ENCODE data around the gene PDE6A.

PDE6A gene

DNA sequence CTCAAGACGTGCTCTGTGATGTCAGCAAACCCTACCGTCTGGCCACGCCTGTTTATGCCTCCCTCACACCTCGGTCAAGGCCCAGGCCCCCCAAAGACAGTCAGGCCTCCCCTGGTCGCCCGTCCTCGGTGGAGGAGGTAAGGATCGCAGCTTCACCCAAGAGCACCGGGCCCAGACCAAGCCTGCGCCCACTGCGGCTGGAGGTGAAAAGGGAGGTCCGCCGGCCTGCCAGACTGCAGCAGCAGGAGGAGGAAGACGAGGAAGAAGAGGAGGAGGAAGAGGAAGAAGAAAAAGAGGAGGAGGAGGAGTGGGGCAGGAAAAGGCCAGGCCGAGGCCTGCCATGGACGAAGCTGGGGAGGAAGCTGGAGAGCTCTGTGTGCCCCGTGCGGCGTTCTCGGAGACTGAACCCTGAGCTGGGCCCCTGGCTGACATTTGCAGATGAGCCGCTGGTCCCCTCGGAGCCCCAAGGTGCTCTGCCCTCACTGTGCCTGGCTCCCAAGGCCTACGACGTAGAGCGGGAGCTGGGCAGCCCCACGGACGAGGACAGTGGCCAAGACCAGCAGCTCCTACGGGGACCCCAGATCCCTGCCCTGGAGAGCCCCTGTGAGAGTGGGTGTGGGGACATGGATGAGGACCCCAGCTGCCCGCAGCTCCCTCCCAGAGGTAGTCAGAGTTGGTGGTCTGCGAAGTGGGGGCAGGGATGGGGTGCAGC, 111.3 kb downstream of the PDE6A start:
- DNase-seq: no peak

DNA sequence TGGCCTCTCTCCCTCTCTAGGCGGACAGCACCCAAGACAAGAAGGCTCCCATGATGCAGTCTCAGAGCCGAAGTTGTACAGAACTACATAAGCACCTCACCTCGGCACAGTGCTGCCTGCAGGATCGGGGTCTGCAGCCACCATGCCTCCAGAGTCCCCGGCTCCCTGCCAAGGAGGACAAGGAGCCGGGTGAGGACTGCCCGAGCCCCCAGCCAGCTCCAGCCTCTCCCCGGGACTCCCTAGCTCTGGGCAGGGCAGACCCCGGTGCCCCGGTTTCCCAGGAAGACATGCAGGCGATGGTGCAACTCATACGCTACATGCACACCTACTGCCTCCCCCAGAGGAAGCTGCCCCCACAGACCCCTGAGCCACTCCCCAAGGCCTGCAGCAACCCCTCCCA, 112.0 kb downstream of the PDE6A start:
- DNase-seq: no peak

DNA sequence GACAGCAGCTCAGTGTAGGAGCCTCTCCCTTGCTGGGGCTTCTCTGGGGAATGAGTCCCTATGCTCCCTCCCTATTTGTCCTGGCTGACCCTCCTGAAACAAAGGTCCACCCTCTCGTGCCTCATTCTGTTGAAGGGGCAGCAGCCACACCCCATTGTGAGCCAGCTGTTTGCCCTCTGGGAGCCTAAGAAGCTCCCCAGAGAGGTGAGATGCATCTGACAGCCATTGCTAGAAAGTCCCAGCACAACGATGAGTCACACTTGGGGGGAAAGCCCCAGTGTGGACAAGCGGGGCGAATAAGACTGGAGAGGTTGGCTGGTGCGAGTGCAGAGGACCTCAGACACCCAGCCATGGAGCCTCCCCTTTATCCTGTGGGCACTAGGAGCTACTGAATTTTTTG, 113.1 kb downstream of the PDE6A start:
- DNase-seq: peak; percentile 43 to 58

DNA sequence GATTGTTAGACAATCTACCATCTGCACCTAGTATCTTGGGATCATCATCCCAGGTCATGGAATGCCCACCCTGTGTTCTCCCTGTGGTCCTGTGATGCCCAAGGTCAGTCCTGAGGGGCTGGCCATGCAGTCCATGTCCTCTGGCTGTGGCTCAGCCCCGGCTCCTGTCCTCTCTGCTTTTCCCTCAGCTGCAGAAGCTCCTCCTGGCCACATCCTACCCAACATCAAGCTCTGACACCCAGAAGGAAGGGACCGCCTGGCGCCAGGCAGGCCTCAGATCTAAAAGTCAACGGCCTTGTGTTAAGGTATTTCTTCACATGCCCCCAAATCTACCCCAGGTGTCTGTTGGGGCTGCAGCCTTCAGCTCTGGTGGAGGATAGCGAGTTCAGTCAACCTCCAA, 114.0 kb downstream of the PDE6A start:
- no peak for DNase-seq

DNA sequence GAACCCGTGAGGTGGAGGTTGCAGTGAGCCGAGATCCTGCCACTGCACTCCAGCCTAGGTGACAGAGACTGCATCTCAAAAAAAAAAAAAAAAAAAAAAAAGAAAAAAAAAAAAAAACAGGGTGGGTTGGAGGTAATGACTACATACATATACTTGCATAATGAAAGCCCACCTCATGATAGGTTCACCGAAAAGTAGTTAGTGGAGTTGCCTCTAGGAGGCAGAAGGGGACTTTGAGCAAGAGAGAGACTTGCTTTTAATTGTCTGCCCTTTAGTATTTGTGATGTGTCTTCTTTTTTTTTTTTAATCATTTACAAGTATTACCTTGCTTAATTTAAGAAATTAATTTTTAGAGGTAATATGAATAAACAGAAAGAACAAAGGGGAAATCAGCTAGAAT, 114.6 kb downstream of the PDE6A start:
- DNase-seq: no peak

DNA sequence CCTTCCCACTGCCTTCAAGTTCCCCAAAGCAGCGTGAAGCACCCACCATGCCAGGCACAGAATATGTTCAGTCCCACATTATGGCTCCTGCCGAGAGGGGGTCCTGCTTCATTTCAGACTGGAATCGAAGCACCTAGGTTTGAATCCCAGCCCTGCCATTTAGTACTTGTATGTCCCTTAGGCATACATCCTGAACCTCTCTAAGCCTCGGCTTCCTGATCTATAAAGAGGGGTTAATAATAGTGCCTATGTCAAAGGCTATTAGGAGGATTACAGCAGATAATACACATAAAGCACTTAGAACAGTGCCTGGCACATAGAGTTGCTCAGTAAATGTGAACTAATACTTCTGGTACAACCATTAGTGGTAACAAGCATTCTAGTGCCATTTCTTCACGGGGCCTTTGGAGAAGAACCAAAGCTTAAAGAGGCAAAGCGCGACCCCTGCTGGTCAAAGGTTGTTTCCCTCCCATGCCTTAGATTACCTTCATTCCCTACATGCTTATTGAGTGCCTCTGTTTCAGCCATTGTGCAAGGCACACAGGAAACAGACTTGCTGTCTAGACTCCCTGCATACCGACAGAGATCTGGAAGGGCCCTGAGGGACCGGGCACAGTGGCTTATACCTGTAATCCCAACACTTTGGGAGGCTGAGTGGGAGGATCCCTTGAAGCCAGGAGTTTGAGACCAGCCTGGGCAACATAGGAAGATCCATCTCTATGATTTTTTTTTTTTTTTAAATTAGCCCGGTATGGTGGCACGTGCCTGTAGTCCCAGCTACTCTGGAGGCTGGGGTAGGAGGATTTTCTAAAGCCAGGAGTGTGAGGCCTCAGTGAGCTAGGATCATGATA, 116.2 kb downstream of the PDE6A start:
- peak; percentile 87 to 90 for DNase-seq

DNA sequence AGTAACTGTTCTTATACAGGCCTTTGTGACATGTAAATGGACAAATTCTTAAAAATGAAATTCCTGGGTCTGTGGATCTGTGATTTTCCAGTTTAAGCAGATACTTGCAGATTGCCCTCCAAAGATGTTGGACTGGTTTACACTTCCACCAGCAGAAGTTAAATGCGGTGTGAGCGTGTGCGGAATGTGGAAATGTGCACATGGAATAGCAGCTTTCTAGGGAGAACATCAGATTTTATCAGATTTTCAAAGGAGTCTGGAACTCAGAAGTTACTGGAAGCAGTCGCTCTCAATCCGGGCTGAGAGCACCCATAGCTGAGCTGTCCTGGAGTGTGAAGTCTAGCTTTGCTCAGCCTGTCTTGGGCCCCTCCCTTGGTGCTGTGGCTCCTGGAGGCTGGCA, 117.0 kb downstream of the PDE6A start:
- DNase-seq: no peak

DNA sequence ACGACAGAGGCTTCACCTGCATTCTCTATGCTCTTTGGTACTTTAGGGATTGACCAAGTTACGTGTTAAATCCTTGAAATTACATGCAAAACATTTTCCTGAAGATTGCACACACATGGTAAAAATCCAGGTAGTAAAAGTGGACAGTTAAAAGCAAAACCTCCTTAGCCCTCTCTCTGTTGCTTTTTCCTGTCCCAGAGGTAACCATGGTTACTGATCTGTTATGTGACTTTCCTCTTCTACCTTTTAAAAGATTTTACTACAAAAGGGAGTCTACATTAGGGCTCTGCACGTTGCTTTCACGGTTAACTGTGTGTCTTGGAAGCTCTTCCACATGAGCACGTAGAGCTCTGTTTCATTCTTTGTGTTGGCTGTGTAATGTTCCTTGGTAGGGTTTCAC, 117.5 kb downstream of the PDE6A start:
- DNase-seq: no peak

DNA sequence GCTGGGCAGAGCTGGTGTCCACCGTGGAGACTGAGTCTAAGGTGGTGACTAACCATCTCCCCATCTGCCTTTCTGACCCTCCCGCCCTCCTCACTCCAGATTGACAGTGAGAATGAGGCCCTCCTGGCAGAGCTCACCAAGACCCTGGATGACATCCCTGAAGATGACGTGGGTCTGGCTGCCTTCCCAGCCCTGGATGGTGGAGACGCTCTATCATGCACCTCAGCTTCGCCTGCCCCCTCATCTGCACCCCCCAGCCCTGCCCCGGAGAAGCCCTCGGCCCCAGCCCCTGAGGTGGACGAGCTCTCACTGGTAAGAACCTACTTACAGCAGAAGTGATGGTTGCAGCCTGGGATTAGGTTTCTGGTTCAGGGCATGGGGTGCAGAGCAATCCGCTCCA, 118.0 kb downstream of the PDE6A start:
- no peak for DNase-seq

DNA sequence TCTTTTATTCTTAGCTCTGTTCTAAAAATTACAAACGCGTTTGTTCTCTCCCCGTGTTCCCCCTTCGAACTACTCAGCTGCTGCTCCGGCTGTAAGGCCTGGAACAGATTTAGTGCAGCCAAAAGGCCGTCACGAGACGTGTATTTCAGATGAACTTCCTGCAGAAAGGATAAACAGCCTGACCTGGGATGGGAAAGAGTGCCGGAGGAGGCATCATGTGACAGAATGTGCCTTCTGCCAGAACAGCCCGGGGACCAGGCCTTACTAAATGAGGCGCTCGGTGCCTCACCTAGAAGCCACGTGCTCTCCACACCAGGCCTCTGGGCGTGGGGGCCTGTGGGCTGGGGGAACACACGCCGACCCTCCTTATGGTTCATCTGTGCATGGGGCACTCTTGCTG, 119.7 kb downstream of the PDE6A start:
- DNase-seq: no peak

DNA sequence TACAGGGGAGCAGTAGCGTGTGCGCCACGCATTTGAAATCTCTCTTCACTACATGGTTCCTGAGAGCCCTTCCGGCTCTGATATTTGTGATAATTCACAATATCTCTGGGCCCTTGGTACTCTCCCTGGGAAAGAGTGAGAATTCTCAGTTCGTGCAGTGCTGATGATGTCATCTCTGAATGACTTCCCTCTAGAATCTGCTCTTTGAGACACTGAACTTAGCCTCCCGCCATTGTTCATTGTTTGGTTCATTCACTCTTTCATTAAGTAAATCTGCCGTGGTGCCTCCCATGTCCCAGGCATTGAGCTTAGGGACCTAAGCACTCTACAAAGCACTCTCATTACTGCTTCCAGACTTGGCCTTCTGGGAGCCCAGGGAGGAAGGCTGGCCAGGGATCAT, 120.5 kb downstream of the PDE6A start:
- DNase-seq: no peak

DNA sequence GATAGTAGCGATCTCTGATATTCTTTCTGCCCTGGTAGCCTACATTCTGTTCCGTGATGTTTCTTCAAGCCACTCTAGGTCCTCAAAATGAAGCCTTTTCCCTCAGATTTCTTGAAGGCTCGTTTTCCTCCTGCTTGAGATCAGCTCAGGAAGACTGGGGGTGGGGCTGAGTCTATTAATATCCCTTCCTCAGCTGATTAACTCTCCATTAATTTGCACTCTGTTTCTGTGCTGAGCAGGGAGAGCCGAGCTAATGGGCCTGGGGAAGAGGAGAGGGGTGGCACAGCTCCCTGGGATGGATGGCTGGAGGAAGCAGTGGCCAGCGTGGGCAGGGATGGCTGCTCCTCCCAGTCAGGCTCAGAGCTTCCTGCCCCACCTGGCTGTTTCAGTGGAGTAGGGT, 121.2 kb downstream of the PDE6A start:
- no peak for DNase-seq

DNA sequence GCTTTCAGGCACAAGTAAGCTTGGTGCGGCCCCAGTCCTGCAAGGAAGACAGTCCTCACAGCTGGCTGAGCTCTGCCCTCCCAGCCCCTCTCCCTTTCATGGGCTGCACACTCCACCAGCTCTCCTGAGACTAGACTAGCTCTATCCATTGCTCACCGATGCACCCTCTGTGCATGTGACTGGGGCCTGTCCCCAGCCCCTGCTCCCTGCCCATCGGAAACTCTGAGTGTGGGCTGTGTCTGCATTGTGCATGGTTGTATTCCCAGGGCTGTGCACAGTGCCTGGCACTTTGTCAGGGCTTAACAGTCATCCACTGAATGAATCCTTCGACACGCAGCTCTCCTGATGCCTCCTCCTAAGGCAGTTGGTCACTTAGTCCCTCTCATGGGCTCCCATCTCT, 122.3 kb downstream of the PDE6A start:
- DNase-seq: no peak

DNA sequence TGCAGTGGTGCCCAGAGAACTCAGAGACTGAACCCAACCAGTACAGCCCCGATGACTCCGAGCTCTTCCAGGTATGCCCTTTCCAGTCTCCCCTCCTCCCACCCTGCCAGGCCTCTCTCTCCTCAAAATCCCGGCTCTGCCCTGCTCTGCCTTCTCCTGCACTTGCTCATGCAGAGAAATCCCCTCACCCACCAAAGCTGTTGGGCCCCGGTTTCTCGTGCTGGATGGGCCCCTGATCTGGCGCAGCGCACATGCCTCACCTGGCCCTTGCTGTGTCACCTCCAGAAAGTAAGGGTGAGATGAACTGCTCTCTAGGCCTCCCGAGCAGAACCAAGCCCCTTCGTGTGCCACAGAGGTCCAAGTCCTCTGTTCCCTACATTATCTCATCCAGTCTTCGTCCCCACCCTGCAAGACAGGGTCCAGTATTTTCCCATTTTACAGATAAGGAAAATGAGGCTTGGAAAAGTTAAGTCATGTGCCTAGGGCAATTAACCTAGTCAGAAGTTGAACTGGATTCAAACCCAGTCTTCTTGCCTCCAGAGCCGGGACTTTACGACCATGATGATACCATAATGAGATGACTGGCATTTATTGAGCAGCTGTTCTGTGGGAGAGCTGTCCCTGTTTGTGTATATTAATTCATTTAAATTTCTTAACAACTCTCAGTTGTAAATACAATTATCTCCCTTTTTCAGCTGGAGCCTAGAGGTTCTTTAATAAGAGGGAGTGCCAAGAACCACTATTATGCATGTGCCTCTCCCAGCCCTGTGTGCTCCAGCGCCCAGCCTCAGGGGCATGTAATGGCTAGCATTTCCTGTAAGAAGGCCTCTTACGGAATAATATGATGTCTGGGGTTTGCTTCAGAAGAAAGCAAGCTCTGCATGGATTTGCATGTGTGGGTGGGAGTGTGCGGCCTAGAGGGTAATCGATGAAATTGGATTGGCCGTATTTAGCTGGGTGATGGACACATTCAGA, 123.8 kb downstream of the PDE6A start:
- no peak for DNase-seq

DNA sequence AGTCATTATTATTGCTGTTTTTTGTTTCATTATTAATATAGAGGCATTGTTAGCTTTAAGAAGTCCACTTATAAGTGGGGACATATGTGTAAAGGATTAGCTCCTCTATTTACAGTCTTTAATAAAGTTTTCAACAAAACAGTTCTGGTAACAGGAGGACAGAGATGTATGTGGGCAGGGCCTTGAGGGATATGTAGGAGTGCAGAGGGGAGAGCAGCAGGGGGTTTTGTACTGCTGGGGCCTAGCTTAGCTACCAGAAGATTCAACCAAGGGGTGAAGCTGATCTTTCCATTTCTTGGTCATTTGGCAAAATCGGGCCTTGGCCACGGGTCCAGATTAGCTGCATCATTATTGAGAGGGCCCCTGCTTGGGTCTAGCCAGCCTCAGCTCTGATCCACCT, 124.6 kb downstream of the PDE6A start:
- no peak for DNase-seq

DNA sequence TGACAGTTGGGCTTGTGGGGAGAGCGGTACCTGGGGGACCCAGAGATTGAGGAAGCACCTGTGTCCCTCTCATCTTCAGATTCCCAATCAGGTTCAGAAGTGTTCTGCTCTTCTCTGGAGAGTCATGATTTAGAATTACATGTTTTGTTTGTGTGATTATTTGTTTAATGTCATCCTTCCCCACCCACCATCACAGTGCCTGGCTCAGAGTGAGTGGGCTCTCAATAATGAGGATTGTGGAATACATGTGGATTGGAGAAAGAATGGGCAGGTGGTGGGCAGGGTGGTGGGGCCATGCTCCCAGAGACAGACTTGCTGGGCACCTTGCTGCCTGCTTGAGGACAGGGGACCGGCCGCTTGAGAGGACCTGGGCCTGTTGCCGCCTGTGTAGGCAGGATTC, 126.5 kb downstream of the PDE6A start:
- DNase-seq: no peak

DNA sequence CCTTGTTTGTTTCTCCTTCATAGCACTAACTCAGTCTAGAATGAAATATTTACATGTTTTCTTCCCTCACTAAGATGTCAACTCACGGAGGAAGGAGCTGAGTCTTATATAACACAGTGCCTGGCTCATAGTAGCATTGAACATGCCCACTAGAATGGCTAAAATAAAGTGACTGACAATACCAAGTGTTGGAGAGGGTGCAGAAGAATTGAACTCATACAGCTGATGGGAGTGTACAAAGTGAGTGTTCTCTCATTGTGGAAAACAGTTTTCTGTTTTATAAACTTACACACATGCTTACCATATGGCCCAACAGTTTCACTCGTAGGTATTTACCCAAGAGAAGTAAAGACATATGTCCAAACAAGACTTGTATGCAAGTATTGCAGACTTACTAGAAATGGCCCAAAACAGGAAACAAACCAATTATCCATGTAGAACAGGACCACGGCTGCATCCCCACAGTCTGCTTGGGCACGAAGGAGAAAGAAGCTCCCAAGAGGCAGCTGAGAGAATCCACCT, 127.0 kb downstream of the PDE6A start:
- DNase-seq: no peak

DNA sequence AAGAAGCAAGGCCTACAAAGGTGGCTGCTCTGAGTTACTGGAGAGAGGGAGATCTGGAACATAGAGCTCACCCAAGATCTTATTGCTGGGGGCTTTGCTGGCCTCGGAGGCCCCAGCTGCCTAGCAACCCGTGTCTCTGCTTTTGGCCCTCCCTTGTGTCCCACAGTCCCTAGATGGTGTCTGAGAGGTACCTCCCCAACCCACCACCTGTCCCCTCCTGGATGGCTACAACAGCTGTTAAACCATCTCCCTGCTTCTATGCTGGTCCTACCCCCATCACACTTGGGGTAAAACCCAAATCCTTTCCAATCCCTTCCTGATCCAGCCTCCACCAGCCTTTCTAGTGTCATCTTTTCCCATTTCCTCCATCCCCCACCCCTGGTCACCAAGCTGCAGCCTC, 127.9 kb downstream of the PDE6A start:
- DNase-seq: no peak

DNA sequence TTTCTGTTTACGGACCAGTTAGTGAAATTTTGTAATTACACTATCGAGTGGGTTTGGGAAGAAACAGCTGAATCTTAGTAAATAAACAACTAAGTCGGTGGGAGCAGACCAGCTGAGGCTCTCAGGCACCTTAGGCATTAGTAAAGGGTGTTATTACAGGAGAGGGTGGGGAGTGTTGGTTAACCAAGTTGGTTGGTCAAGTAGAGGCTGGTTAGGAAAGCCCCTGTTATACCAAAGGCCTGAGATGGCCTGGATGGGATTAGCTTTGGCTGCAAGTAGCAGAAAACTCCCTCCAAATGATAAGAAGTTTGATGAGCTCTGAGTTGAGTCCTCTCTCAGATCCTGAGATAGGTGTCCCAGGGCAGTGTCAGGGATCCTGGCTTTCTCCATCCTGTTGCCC, 133.1 kb downstream of the PDE6A start:
- no peak for DNase-seq

DNA sequence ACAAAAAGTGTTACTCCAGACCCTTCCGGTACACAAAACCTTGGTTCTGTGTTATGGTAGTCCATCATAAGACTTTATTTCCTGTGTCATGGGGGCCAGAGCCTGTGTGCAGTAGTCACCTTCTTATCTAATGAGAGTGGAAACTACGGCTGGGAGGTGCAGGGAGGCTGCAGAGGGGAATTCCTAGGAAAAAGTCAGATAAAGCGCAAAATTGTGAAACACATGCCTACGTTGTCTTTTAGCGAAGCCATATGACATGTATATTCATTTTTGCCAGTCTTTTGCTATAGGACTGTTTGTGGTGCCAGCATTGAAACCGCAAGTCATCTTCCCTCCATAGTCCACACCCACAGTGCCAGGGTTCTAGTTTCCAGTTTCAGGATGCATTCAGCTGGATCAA, 133.7 kb downstream of the PDE6A start:
- DNase-seq: no peak

DNA sequence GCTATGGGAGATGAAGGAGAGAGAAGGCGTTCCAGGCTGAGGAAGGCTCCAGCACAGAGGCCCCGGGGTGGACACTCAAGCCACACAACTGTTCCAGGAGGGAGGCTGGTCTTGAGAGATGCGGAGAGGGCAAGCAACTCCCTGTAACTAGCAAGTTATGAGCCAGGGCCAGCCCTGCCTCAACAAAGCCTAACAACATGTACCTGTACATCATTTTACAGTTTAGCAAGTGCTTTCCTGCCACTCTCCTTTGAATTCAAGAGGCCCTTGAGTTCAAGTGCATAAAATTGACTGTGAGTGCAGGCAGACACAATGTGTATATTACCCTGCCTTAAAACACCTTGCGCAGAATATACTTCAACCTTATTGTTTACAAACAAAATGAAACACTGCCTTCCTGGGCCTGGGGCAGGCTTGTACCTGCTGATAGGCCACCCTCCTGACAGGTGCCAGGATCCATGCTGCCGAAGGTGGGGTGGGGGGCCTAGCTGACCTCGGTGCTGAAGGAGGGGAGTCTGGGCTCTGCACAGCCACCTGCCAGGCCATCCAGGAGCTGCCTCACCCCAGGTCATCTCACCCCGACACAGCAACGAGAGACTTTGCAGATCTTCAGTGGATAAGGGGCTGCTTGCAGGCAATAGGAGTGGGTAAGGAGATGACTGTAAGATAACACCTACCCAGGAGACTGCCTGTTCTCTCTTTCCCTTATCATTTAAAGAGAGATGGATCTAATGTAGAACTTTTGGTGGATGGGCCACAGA, 134.5 kb downstream of the PDE6A start:
- DNase-seq: no peak

DNA sequence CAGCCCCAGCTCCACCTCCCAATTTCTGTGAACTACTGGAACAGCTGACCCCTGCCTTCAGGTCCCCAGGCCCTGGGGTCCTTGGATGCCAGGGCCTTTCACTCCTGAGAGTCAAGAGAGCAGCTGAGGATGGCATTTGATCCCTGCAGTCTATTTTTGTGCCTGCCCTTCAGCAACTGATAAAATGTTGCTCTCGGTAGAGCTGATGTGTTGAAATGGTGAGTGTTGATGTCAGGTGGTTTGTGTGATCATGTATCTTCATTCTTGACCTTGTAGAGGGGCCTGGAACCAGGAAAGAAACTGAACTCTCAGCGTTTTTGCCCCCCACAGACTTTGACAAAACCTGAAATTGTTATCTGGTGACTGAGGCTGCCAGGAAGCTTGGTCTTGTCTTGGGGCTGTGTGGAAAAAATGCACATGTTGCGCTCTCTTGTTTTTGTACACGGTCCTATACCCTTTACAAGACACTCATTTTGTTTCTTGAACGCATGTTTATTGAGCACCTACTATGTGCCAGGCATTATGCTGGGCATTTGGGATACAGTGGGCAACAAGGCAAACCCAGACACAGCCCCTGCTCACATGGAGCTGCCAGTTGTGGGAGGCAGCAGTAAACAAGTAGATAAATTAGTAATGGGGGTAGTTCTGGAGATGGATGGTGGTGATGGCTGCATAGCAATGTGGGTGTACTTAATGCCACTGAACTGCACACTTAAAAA, 136.2 kb downstream of the PDE6A start:
- DNase-seq: no peak

Measured in activated CD4-positive, alpha-beta T cell treated with anti-CD3 and anti-CD28 coated beads, Interleukin-2, amount 50 U/mL, for 48 hours (primary cell).